Common myeloid progenitor, CD34-positive (primary cell): ENCODE data around the gene SH2B3.
A peak's percentile ranks its signal among the peaks of the same experiment; 100 is the strongest.

ENCODE experiments used
- CTCF ChIA-PET: fragments of 350-600 bp; sonication (Branson Sonifier 250); formaldehyde crosslinking; loops from one replicate; lab custom pipeline; 2021; ENCODE audit warnings: antibody characterized with exemption; lab: Charles Lee
- POLR2A ChIA-PET: fragments of 350-600 bp; sonication (Branson Sonifier 250); formaldehyde crosslinking; loops from one replicate; lab custom pipeline; 2021; ENCODE audit warnings: antibody characterized with exemption; lab: Charles Lee
- DNase-seq, 3 donors: peaks; one replicate each; pipeline versions ENCODE4 v3.0.0 to v3.0.0-alpha.2; 2013
- H3K27ac ChIP-seq, 2 experiments: 1 replicate in 1 of 2; 2 replicates in 1 of 2; pipeline ENCODE4 v1.7.0; 2013; ENCODE audit warnings: inconsistent platforms in 2 of 2, low read length in 2 of 2, mild to moderate bottlenecking in 2 of 2, low read depth in 1 of 2, moderate library complexity in 1 of 2; ENCODE audit not compliant: severe bottlenecking in 2 of 2, insufficient read depth in 1 of 2, poor library complexity in 1 of 2
- H3K27me3 ChIP-seq, 5 experiments: replicated peaks in 2 of 5; 1 replicate in 3 of 5; 2 replicates in 2 of 5; pipeline versions ENCODE4 v1.6.1 to v1.7.0; 2013; ENCODE audit warnings: low read length in 4 of 5, mild to moderate bottlenecking in 2 of 5, moderate library complexity in 2 of 5, inconsistent platforms in 1 of 5; ENCODE audit not compliant: insufficient read depth in 5 of 5, control insufficient read depth in 4 of 5
- H3K36me3 ChIP-seq, 4 experiments: 1 replicate in 2 of 4; 2 replicates in 2 of 4; pipeline versions ENCODE4 v1.6.1 to v1.7.0; 2013; ENCODE audit warnings: low read length in 3 of 4, control low read depth in 1 of 4, mild to moderate bottlenecking in 1 of 4; ENCODE audit not compliant: control insufficient read depth in 4 of 4, insufficient read depth in 4 of 4
- H3K4me1 ChIP-seq, 4 experiments: 1 replicate in 3 of 4; 2 replicates in 1 of 4; pipeline versions ENCODE4 v1.6.1 to v1.7.1; 2013; ENCODE audit warnings: low read length in 3 of 4, mild to moderate bottlenecking in 3 of 4, control low read depth in 1 of 4, inconsistent platforms in 1 of 4, moderate library complexity in 1 of 4; ENCODE audit not compliant: control insufficient read depth in 4 of 4, insufficient read depth in 4 of 4; ENCODE audit errors: control extremely low read depth in 1 of 4
- H3K4me3 ChIP-seq, 7 experiments: 1 replicate in 4 of 7; 2 replicates in 3 of 7; pipeline versions ENCODE4 v1.5.1 to v1.7.0; 2013; ENCODE audit warnings: mild to moderate bottlenecking in 7 of 7, low read length in 6 of 7, moderate library complexity in 6 of 7, inconsistent platforms in 2 of 7, low read depth in 2 of 7, control low read depth in 1 of 7; ENCODE audit not compliant: insufficient read depth in 4 of 7, control insufficient read depth in 1 of 7; ENCODE audit errors: extremely low read depth in 1 of 7
- H3K9me3 ChIP-seq, 5 experiments: 1 replicate in 4 of 5; 2 replicates in 1 of 5; pipeline versions ENCODE4 v1.6.1 to v1.7.1; 2013; ENCODE audit warnings: low read length in 4 of 5, mild to moderate bottlenecking in 2 of 5, inconsistent platforms in 1 of 5, low read depth in 1 of 5, moderate library complexity in 1 of 5; ENCODE audit not compliant: control insufficient read depth in 4 of 5, insufficient read depth in 2 of 5; ENCODE audit errors: control extremely low read depth in 1 of 5
- WGBS: methylation state at CpG from one replicate; pipeline ENCODE4 v1.1.5; 2013; ENCODE audit not compliant: insufficient coverage; 5-methylcytosine and 5-hydroxymethylcytosine counted together

The SH2B3 gene

GRCh38 chr12:111384596-111384995 lies 21.1 kb upstream of the SH2B3 start:
- H3K9me3 ChIP-seq: no peaks in the 10 kb centered on the region
- no peak overlapping the region for H3K4me3 ChIP-seq
- DNase-seq: no peak
- POLR2A ChIA-PET: no interaction called here
- H3K27ac ChIP-seq: no peak overlapping the region
- H3K36me3 ChIP-seq: no peaks in the 10 kb centered on the region
- H3K27me3 ChIP-seq: no peaks in the 10 kb centered on the region
- H3K4me1 ChIP-seq: no peaks in the 10 kb centered on the region
- WGBS: 96% methylated on average over 5 of the region's 5 CpGs
- CTCF ChIA-PET: interaction anchor here (5.5 kb wide), 1 partner anchor 12 kb away, joined by 29 read pairs; no protein-coding TSS in a partner anchor

GRCh38 chr12:111386885-111387284 lies 18.8 kb upstream of the SH2B3 start:
- no peaks in the 10 kb centered on the region for H3K4me1 ChIP-seq
- H3K36me3 ChIP-seq: no peaks in the 10 kb centered on the region
- POLR2A ChIA-PET: no interaction called here
- DNase-seq: no peak
- H3K27me3 ChIP-seq: no peaks in the 10 kb centered on the region
- CTCF ChIA-PET: no interaction called here
- WGBS: 81% methylated on average over 3 of the region's 3 CpGs
- H3K4me3 ChIP-seq: no peak overlapping the region
- H3K9me3 ChIP-seq: no peaks in the 10 kb centered on the region
- H3K27ac ChIP-seq: no peak overlapping the region

- Histone ChIP-seq H3K36me3 (no peaks in the 10 kb centered on the region), H3K4me3 (no peak overlapping the region), H3K4me1 (no peaks in the 10 kb centered on the region), H3K27me3 (no peaks in the 10 kb centered on the region), H3K27ac (no peak overlapping the region), H3K9me3 (no peaks in the 10 kb centered on the region)
- ChIA-PET CTCF (no interaction called here), POLR2A (no interaction called here)
- no peak for DNase-seq
- WGBS: 85% methylated on average over 9 of the region's 9 CpGs
These were observed 17.9 kb upstream of the SH2B3 start for GRCh38 chr12:111387747-111388323.

- 100% methylated on average over 1 of the region's 7 CpGs for WGBS
- DNase-seq: no peak
- no peak overlapping the region for H3K27ac ChIP-seq
- no peaks in the 10 kb centered on the region for H3K9me3 ChIP-seq
- no peaks in the 10 kb centered on the region for H3K27me3 ChIP-seq
- H3K4me3 ChIP-seq: no peak overlapping the region
- POLR2A ChIA-PET: no interaction called here
- H3K36me3 ChIP-seq: no peaks in the 10 kb centered on the region
- H3K4me1 ChIP-seq: peaks cover 0 to 12% (median 9%) of the 10 kb centered on the region in 4 experiments
- CTCF ChIA-PET: interaction anchor here (27.3 kb wide), 1 partner anchor 58 kb away, joined by 820 read pairs; no protein-coding TSS in a partner anchor
These were observed 16.1 kb upstream of the SH2B3 start for GRCh38 chr12:111389635-111390034.

- 95% methylated on average over 3 of the region's 9 CpGs for WGBS
- POLR2A ChIA-PET: no interaction called here
- H3K36me3 ChIP-seq: no peaks in the 10 kb centered on the region
- CTCF ChIA-PET: interaction anchor here (0.7 to 27.3 kb wide), 3 partner anchors 9 to 102 kb away, joined by 3 to 820 read pairs (median 3); no protein-coding TSS in a partner anchor
- H3K27me3 ChIP-seq: no peaks in the 10 kb centered on the region
- no peak overlapping the region for H3K27ac ChIP-seq
- peaks cover 0 to 16% (median 12%) of the 10 kb centered on the region in 4 experiments for H3K4me1 ChIP-seq
- H3K9me3 ChIP-seq: no peaks in the 10 kb centered on the region
- DNase-seq: no peak
- H3K4me3 ChIP-seq: no peak overlapping the region
These were observed 14.8 kb upstream of the SH2B3 start for GRCh38 chr12:111390910-111391309.

- Histone ChIP-seq H3K27me3 (no peaks in the 10 kb centered on the region), H3K27ac (no peak overlapping the region), H3K36me3 (no peaks in the 10 kb centered on the region), H3K4me1 (peaks cover 2 to 35% (median 27%) of the 10 kb centered on the region in 4 experiments), H3K9me3 (no peaks in the 10 kb centered on the region), H3K4me3 (peak overlapping the region in 1 of 7 experiments; percentile 19)
- ChIA-PET CTCF (interaction anchor here (1.6 to 27.3 kb wide), 2 partner anchors 54 to 63 kb away, joined by 4 to 820 read pairs; no protein-coding TSS in a partner anchor), POLR2A (no interaction called here)
- DNase-seq: no peak
- 51% methylated on average over 3 of the region's 8 CpGs for WGBS
These were observed 11.9 kb upstream of the SH2B3 start for GRCh38 chr12:111393700-111394300.

GRCh38 chr12:111394480-111394879 lies 11.2 kb upstream of the SH2B3 start:
- ChIA-PET POLR2A (interaction anchor here (0.6 kb wide), 1 partner anchor 72 kb away, joined by 5 read pairs; no protein-coding TSS in a partner anchor), CTCF (interaction anchor here (3.3 to 27.3 kb wide), 2 partner anchors 11 to 53 kb away, joined by 29 to 820 read pairs; no protein-coding TSS in a partner anchor)
- 96% methylated on average over 5 of the region's 8 CpGs for WGBS
- Histone ChIP-seq H3K27ac (no peak overlapping the region), H3K4me3 (peak overlapping the region in 1 of 7 experiments; percentile 19), H3K36me3 (no peaks in the 10 kb centered on the region), H3K9me3 (no peaks in the 10 kb centered on the region), H3K27me3 (no peaks in the 10 kb centered on the region), H3K4me1 (peaks cover 2 to 41% (median 31%) of the 10 kb centered on the region in 4 experiments)
- DNase-seq: no peak
